Ovary (tissue), 3 donors: Measurements from ENCODE around the gene AQP2.

Source experiments
- CTCF ChIP-seq, 3 donors: fragments of 450-650 bp in 2 of 3; fragments of 200-600 bp in 1 of 3; IDR thresholded peaks; one replicate each; pipeline versions ENCODE4 v1.5.1 to v1.8.0; 2016 to 2022; ENCODE audit warnings: antibody characterized with exemption in 3 of 3, mild to moderate bottlenecking in 1 of 3
- EP300 ChIP-seq: sonication (generic); formaldehyde crosslinking; IDR thresholded peaks from one replicate; pipeline ENCODE4 v1.6.1; 2017; ENCODE audit warnings: antibody characterized with exemption
- POLR2A ChIP-seq: fragments of 450-650 bp; IDR thresholded peaks from one replicate; pipeline ENCODE4 v1.6.1; 2017; ENCODE audit warnings: antibody characterized with exemption, mild to moderate bottlenecking, moderate library complexity
- donor health status: DM: no; HTN: no; CAD: no.

GRCh38 chr12:49909356-49909755 is 41.2 kb upstream of the AQP2 start:
- TF ChIP-seq CTCF (IDR thresholded peaks at IDR 0.05) (no peak), POLR2A (no peak), EP300 (no peak)
